NCI-H1694 (cell line): ENCODE data around the gene ETFA.

Experiments
- DNase-seq: peaks from one replicate; lab custom pipeline; 2025; lab: John Stamatoyannopoulos, UW

The ETFA gene

DNA sequence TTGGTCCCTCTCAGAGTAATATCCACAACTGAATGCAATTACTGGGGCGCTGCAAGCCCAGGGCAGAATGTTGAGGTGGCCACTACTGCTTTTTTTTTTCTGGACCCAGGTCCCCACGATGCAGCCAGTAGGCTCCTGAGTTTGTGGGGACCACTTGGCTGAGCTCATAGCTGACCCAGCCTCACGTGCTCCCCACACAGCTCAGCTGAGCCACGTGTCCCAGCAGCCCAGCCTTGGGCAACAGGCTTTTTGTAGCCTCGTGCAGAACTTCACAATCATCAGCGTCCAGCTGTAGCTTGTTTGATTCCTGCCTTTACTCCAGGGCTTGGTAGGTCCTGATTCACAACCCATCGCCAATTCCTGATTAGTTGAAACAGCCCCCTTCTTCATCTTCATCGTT, 117.3 kb downstream of the ETFA start:
- no peak for DNase-seq

DNA sequence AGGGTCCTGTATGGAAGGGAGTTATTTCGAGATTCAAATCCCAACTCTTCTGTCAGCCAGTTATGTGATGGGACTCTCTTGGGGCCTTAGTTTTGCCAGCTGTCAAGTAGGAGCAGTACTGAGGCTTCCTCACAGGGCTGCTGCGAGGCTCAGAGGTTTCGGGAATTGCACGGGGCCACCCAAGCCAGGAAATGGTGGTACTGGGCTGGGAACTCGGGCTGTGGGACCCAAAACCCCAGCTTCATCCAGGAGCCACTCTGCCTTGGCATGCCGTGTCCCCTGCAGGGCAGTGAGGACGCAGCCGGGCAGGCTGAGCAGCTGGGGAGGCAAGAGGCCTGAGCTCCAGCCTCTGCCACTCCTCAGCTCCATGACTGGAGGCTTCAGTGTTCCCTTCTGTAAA, 118.6 kb downstream of the ETFA start:
- no peak for DNase-seq

DNA sequence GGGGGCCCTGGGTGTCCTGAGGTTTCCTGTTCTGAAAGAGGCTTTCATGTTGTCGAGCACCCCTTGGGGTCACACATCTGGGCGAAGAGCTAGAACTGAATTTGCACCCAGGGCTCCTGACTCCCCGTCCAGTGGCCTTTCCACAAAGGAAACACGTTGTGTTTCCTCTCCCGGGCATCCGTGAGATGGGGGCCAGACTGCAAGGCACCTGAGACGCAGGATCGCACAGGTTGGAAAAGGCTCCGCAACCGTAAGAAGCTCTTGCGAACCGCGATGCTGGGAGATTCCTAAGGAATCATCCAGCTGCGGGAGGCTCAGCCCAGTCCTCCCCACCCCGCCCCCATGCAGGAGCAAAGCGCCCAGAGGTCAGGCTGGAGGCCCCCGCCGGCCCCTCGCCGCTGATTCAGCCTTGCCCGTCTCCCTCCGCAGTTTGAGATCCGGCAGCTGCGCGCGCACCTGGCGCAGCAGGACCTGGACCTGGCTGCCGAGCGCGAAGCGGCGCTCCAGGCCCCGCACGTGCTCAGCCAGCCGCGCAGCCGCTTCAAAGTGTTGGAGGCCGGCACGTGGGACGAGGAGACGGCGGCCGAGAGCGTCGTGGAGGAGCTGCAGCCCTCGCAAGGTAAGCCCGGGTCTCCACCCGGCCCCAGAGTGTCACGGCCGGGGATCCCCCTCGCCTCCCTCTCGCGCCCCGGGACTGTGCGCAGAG, 119.6 kb downstream of the ETFA start:
- DNase-seq = no peak

DNA sequence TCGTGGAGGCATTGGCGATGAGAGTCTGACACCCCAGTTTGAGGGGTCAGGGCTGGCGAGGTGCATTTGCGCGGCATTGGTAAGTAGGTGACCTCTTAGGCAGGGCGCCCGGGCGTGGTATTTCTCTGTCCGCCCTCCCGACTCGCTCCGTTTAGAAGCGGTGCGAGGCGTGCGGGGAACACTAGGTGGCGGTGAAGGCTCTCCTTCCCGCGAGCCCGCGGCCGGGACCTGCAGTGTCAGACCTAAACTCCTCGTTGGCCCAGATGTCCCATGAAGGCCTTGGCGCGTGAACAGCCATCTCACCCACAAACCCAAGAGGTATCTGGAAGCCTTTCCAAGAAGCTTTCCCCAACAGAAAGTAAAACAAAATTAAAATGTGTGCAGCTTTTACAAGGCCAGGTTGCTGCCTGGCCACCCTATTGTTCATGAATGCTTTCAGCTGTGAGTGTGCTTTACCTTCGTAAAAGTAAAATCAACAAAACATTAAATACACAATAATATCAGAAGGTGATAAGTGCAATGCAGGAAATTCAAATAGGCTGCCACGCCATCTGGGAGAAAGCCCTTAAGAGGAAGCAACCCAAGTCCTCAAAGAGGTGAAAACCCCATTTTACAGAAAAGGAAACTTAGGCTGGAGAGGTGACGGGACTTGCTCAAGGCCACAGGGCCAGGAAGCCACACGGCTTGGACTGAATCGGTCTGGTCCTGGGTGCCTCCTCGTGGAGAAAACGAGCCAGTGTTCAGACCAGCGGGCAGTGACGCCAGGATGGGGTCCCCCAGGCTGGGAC, 120.3 kb downstream of the ETFA start:
- peak; percentile 51 for DNase-seq

DNA sequence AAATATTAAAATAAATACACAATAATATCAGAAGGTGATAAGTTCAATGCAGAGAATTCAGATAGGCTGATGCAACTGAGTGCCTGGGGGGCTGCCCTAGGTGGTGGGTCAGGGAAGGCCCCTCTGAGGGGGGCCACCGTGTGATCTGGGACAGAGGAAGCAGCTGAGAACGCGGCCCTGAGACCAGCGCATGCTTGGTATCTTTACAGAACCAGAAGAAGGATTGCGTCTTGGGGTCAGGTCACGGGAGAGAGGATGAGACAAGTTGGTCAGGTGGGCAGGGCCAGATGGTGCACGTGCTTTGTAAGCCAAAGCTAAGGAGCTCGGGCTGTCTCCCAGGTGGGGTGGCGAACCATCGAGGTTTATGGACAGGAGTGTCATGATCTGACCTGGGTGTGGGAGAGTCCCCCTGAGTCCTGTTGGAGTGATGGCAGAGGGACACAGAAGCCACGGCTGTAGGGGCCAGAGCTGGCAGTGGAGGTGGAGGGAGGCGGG, 121.2 kb downstream of the ETFA start:
- no peak for DNase-seq

DNA sequence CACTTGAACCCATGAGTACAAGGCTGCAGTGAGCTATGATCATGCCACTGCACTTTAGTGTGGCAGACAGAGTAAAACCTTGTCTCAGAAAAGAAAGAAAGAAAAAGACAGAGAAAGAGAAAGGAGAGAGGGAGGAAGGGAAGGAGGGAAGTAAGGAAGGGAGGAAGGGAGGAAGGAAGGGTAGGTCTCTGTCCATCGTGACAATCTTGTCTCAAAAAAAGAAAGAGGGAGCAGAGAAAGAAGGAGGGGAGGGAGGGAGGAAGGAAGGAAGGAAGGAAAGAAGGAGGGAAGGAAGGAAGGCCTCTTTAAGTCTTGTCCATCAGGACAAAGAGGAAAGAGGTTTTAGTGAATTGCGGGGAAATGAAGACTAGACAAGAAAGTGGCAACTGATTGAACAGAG, 122.2 kb downstream of the ETFA start:
- DNase-seq = no peak

DNA sequence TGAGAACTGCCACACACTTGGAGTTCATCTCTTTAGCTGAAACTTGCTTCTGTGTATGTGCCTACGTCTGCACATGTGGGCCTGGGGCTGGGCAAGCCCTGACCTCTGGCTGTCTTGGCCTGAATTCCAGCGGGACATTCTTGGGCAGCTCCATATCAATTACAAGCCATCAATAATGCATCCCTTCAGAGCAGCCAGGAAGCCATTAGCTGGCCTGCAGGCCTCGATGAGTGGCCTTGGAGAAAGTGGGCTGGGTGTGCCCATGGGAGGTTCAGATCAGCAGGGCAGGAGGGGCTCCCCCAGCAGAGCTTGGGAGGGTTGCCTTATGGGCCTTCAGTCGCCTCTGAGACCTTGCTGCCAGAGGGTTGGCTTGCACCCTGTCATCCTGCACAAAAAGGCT, 124.1 kb downstream of the ETFA start:
- no peak for DNase-seq

DNA sequence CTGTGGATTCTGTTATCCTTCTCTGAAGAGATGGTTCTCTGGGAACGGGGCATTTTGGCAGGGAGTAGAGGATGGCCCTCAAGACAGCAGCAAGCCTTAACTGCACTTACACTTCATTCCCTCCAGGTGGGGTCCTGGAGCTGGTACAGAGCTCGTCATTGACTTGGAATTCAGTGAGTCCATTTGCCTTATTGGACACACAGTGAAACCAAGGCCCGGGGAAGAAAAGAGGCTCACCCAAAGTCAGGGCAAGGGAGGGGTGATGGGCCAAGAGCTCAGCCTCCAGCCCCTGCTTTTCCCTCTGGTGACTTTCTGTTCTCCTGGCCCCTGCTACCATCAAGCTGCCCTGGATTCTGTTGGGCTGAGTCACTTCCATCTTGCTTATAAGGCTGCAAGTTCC, 125.6 kb downstream of the ETFA start:
- peak; percentile 6 for DNase-seq

DNA sequence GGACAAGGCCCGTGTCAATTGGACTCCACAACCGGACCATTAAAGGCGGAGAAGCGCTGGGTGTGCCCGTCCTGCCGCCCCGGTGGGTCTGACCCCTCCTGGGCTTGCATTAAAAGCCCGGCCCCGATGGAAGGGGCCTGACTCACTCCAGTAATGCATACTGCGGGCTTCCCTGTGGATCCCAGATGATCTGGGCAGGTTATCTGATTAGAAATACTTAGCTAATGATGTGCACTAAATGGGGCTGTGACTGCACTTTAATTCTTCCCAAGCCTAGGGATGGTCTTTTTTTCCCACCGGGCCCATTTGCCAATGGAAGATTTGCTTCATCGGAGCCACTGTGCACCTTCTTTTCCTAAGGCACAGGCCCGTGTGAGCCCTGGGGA, 126.6 kb downstream of the ETFA start:
- DNase-seq = no peak

DNA sequence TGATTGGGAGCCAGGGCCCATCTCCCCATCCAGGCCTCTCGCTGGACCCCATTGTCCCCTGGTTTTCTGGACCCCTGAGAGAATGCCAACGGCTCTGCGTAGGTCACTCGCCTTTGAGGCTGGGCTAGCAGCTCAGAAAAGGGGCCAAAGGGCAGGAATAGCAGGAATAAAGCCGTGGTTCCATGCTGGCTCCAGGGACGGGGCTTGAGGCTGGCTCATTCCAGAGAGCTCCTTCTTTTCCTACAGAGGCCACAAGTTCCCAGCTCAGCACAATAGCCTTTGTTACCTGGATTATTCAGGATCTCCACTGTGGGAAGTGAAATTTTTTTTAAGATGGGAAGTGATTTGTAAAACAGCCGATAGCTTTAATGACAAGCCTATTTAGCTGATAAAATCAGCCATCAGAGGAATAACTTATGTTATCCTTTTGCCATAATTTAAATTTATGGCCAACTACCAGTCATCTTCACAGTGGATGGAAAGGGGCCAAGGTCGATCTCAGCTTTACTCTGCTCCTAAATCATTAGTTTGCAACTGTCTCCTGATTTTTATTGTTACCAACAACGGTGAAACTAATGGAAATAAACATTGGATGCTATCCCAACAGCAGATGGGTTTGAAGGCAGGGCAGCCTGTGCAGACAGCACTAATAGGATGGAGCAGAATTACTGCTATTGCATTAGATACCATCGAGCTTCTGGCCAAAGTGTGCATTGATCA, 127.2 kb downstream of the ETFA start:
- DNase-seq = peak; percentile 83

DNA sequence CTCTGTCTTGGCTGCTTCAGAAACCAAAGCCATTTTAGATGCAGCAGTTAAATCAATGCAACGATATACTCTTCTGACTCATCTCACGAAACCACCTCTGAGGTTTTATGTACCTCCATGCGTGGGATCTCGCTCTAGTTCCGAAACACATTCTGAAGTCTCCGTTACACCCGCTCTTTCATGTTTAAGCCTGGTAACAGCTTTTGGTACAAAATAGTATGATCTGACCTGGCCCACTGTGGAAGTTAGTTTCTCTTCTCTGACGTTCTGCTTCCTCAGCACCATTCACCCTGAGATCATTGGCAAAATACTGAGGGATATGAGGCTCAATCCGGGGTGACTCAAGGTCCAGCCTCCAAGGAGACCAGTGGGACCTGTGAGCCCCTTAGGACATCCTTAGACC, 129.6 kb downstream of the ETFA start:
- DNase-seq = no peak

DNA sequence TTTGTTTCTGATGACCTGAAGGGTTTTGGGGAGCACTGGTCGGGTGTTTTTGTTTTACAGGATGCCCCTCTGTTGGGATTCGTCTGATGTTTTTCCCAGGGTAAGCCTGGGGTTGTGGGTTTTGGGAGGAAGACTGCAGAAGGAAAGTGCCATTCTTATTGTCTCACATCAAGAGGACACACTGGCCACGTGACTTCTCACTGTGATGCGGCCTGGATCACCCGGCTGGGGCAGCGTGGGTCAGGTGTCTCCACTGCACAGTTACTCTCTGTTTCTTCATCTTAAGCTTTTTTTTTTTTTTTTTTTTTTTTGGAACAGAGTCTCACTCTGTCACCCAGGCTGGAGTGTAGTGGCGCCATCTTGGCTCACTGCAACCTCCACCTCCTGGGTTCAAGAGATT, 130.9 kb downstream of the ETFA start:
- DNase-seq = no peak

DNA sequence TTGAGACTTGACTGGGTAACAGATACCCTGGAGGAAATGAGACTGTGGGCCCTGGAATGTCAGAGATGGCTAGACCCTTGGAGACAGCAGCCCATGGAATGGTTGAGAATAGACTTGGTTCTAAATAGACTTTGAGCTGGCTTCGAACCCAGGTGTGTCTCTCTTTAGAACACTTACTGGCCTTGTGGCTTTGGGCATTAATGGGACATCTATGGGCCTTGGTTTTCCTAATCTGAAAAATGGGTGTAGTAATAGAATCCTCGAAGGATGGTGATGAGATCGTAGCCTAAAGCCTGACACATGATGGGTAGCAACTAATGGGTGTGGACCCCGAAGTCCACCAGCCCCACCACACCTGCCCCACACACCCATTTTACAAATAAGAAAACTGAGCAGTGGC, 132.2 kb downstream of the ETFA start:
- DNase-seq = no peak

DNA sequence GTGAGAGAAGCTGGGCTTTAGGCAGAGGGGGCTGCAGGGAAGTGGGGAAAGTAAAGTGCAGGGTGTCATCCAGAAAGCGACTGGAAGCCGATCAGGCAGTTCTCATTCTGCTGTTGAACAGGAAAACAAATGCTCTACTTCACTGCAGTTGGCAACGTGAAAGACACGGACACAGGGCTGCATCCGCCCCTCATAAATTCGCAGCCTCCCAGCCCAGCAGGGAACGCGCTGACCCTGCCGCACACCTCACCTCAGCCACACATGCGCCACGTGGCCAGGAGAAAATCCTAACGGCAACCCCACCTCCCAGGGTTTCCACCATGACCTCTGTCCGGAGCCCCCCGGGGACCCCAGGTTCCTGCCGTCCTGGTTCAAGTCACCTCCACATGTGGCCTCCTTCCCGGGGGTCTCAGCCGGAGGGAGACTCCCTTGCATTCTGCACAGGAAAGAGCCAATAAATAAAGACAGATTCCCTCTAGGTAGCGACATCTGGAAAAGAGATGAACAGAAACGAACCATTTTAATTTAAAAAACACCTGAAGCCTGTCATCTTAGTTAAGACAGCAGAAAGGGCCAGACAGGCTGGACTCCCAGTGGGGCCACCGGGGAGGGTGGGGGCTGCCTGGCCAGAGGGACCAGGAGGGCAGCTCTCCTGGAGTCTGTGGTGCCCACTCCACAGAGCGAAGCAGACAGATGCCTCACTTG, 132.8 kb downstream of the ETFA start:
- DNase-seq = no peak

DNA sequence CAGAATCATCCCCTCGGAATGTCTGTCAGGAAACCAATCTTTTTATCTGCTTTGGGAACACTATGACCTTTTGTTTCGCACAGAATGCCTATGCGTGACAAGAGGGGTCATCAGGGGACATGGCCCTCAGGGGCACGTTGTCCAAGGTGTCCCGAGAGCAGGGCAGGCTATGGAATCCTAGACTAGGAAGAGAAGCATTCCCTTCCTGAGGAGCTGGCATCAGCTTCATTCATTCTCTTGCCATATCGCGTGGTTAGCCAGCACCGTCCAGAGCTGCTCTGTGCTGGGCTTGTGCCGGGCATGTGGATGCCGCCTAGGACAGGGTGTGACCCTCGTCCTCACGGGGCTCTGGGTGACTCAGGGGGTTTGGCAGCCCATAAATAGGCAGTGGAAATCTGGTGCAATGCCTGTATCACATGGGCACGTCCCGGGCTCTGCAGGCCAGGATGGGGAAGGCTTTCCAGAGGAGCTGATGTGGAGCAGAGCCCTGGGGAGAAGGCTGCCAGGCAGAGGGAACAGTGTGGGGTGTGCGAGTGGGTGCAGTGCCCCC, 133.7 kb downstream of the ETFA start:
- no peak for DNase-seq

DNA sequence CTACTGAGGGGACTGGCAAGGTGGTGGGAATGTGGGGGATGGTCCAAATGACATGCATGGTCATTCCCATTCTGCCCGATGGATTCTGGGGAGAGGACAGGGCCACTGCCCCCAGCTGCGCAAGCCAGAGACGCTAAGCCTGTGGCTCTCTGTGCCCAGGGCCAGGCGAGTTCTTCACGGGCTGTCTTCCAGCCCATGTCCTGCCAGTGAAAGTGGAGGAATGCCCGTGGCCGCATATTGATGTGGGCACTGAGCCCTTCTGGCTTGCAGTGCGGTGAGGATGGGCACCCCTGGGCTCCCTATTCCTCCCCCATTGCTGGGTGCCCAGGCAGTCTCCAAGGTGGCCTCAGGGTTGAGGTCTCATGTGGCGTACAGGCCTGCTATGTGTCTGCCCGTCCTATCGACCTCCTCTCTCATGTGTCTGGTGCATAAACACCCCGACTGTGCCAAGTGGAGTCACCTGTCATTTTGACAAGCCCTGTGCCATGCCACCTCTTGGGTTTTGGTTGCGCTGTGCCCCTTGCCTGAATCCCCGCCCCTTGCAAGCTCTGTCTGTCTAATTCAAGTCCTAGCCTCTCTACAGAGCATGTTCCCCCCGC, 134.7 kb downstream of the ETFA start:
- no peak for DNase-seq

DNA sequence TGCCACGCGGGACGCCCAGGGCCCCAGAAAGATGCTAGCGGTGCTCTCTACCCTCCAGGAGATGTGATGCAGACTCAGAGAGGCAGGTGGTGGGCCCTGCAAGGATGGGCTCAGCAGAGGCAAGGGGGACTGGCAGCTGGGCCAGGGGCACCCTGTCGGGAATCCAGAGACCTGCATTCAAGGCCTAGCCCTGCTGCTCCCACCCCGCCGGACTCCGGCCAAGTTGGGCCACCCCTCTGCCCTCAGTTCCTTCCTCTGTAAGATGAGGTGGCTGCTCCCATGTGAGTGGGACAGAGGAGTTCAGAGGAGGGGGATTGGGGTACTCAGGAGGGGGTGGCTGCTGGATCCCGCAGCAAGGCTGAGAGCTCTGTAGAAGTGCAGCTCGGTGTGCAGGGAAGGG, 135.2 kb downstream of the ETFA start:
- no peak for DNase-seq

DNA sequence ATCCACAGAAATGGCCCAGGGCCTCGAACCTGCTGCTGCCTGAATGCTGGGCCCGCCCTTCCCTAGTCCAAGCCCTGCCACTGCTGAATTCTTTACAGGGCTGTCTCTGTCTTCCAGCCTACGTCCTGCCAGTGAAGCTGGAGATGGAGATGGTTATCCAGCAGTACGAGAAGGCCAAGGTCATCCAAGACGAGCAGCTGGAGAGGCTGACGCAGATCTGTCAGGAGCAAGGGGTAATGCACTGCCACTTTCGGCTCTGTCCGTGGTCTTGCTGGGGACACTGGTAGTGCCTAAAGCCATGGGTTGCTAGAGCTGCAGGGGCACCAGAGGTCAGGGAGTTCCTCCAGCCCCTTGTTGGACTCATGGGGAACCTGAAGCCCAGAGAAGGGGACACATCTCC, 135.8 kb downstream of the ETFA start:
- DNase-seq = no peak

DNA sequence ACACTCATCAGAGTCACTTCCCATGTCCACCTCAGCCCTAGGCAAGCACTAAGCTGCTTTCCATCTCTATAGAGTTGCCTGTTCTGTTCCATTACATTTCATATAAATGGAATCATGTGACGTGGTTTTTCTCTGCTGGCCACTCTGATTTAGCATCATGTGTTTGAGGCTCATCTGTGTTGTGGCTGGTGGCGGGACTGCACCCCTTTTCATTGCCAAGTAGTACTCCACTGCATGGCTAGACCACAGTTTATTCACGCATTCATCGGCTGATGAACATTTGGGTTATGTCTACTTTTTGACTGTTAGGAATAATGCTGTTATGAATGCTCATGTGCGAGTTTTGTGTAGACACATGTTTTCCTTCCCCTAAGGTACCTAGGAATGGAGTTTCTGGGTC, 136.6 kb downstream of the ETFA start:
- no peak for DNase-seq

DNA sequence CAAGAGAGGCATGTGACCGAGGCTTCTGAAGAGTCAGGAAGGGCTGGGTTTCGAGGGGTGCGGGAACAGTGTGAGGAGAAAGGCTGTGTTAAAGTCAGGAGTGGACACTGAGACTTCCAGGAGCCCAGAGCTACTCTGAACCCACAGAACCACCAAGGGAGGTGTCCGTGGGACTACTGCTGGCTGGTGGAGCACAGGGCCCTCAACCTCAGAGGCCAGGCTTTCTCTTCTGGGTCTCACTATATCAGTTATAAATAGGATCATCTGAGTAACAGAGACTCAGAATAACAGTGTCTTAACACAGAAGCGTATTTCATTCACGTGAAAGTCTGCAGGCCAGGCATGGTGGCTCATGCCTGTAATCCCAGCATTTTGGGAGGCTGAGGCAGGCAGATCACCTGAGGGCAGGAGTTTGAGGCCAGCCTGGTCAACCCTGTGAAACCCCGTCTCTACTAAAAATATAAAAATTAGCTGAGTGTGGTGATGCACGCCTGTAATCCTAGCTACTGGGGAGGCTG, 137.9 kb downstream of the ETFA start:
- DNase-seq = no peak

DNA sequence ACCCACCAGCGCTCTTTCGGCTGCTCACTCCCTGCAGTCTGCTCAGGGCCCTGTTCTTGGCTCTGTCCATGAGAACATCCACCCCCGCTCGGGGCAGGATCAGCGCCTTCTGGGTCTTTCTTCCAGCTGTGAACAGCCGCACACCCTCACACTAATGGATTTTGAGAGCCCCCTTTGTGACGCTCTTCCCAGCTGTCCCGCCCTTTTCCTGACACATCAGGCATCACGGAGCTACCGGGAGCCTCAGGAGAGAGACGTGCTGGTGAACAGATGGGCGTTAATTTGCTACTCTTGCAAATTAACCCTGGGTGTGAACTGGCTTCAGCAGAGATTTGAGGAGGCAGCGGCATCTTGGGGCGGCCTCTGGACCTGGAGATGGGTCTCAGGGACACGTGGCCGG, 138.5 kb downstream of the ETFA start:
- DNase-seq = peak; percentile 39
